Small intestine (tissue), 7 donors: Measurements from ENCODE around the gene LENEP. TPM values are rescaled to one million over a fixed set of nuclear protein-coding genes. Genes with fewer than 3 reads are reported as not detected.

Source experiments
- DNase-seq, 2 donors: peaks; one replicate each; pipeline versions ENCODE4 v3.0.0 to v3.0.0-alpha.2; 2013
- FAIRE-seq: peaks from 2 replicates; lab custom pipeline; 2012; peaks lifted over from hg19 to GRCh38; lab: Jason Lieb, UNC
- H3K27ac ChIP-seq, 3 donors: one replicate each; pipeline ENCODE4 v1.5.1; 2013; ENCODE audit warnings: low read length in 2 of 3, mild to moderate bottlenecking in 2 of 3, control low read depth in 1 of 3, inconsistent platforms in 1 of 3, low read depth in 1 of 3, moderate library complexity in 1 of 3
- H3K27me3 ChIP-seq, 3 donors: one replicate each; pipeline ENCODE4 v1.6.1; 2013; ENCODE audit warnings: low read length in 3 of 3, inconsistent platforms in 1 of 3; ENCODE audit not compliant: control insufficient read depth in 3 of 3, insufficient read depth in 3 of 3
- H3K36me3 ChIP-seq, 3 donors: one replicate each; pipeline ENCODE4 v1.6.1; 2013; ENCODE audit warnings: low read length in 3 of 3, inconsistent platforms in 1 of 3, low read depth in 1 of 3, mild to moderate bottlenecking in 1 of 3, moderate library complexity in 1 of 3; ENCODE audit not compliant: control insufficient read depth in 3 of 3, insufficient read depth in 2 of 3
- H3K4me1 ChIP-seq, 3 donors: one replicate each; pipeline ENCODE4 v1.6.1; 2013; ENCODE audit warnings: low read length in 2 of 3, inconsistent platforms in 1 of 3, low read depth in 1 of 3, mild to moderate bottlenecking in 1 of 3, moderate library complexity in 1 of 3; ENCODE audit not compliant: control insufficient read depth in 3 of 3, insufficient read depth in 2 of 3
- H3K4me3 ChIP-seq, 3 donors: one replicate each; pipeline ENCODE4 v1.5.1; 2013; ENCODE audit warnings: low read length in 3 of 3, control low read depth in 1 of 3, inconsistent platforms in 1 of 3, low read depth in 1 of 3, mild to moderate bottlenecking in 1 of 3, moderate library complexity in 1 of 3
- H3K9me3 ChIP-seq, 2 donors: one replicate each; pipeline ENCODE4 v1.6.1; 2013; ENCODE audit warnings: low read depth in 1 of 2, low read length in 1 of 2; ENCODE audit not compliant: control insufficient read depth in 2 of 2, insufficient read depth in 1 of 2
- WGBS, 3 donors: extraction: QIAGEN DNeasy Blood & Tissue Kit; methylation state at CpG; one replicate each; pipeline ENCODE4 v1.1.7; 2013; 5-methylcytosine and 5-hydroxymethylcytosine counted together
- polyA plus RNA-seq, 4 donors: library from polyadenylated mRNA; stranded (reverse) in 3 of 4; unstranded in 1 of 4; fragments of 200-250 nt in 3 of 4; fragments of 120-200 nt in 1 of 4; gene quantifications; one replicate each; pipeline versions ENCODE4 v1.2.1 to v1.2.3, GENCODE V29; 2013
- donor health status: healthy with polysubstance abuse.
- donor health status: control.
- donor health status: control.
- donor health status: Bipolar disorder and iron deficiency.
- donor health status: healthy.

Gene LENEP
- polyA plus RNA-seq, 4 donors: 0.64 TPM; not detected in 3

GRCh38 chr1:154962795-154963330 lies 30.5 kb upstream of the LENEP start:
- DNase-seq: no peak
- Histone ChIP-seq H3K4me1 (peaks cover 0 to 15% (median 4%) of the 10 kb centered on the region in 3 donors), H3K4me3 (peak overlapping the region in 1 of 3 donors; percentile 89), H3K36me3 (peaks cover 12 to 69% (median 34%) of the 10 kb centered on the region in 3 donors), H3K27me3 (no peaks in the 10 kb centered on the region), H3K27ac (peak overlapping the region in 2 of 3 donors; percentile 14 to 96), H3K9me3 (no peaks in the 10 kb centered on the region)
- no peak for FAIRE-seq
- 67 to 79% (median 70%) methylated on average over 6 of the region's 6 CpGs for WGBS, 3 donors

GRCh38 chr1:154963643-154964042 lies 29.7 kb upstream of the LENEP start:
- peaks cover 12 to 70% (median 38%) of the 10 kb centered on the region in 3 donors for H3K36me3 ChIP-seq
- FAIRE-seq: no peak
- no peaks in the 10 kb centered on the region for H3K9me3 ChIP-seq
- no peak overlapping the region for H3K4me3 ChIP-seq
- H3K27me3 ChIP-seq: no peaks in the 10 kb centered on the region
- WGBS, 3 donors: 75 to 84% (median 82%) methylated on average over 8 of the region's 8 CpGs
- H3K27ac ChIP-seq: no peak overlapping the region
- peaks cover 0 to 15% (median 4%) of the 10 kb centered on the region in 3 donors for H3K4me1 ChIP-seq
- no peak for DNase-seq

GRCh38 chr1:154964359-154964758 lies 29.0 kb upstream of the LENEP start:
- peak overlapping the region in 1 of 3 donors; percentile 39 for H3K27ac ChIP-seq
- DNase-seq (no peak), FAIRE-seq (no peak)
- H3K36me3 ChIP-seq: peaks cover 9 to 70% (median 39%) of the 10 kb centered on the region in 3 donors
- no peaks in the 10 kb centered on the region for H3K27me3 ChIP-seq
- WGBS, 3 donors: 85 to 90% (median 90%) methylated on average over 6 of the region's 6 CpGs
- H3K4me3 ChIP-seq: no peak overlapping the region
- H3K9me3 ChIP-seq: no peaks in the 10 kb centered on the region
- H3K4me1 ChIP-seq: peaks cover 0 to 15% (median 4%) of the 10 kb centered on the region in 3 donors

- DNase-seq: no peak
- no peaks in the 10 kb centered on the region for H3K9me3 ChIP-seq
- FAIRE-seq: no peak
- no peak overlapping the region for H3K27ac ChIP-seq
- WGBS, 3 donors: 92 to 95% (median 93%) methylated on average over 7 of the region's 7 CpGs
- peaks cover 1 to 21% (median 7%) of the 10 kb centered on the region in 3 donors for H3K4me1 ChIP-seq
- peaks cover 9 to 83% (median 36%) of the 10 kb centered on the region in 3 donors for H3K36me3 ChIP-seq
- H3K27me3 ChIP-seq: no peaks in the 10 kb centered on the region
- no peak overlapping the region for H3K4me3 ChIP-seq
These were observed 27.3 kb upstream of the LENEP start for GRCh38 chr1:154966111-154966510.

- peaks cover 5 to 34% (median 9%) of the 10 kb centered on the region in 3 donors for H3K4me1 ChIP-seq
- no peak overlapping the region for H3K4me3 ChIP-seq
- no peaks in the 10 kb centered on the region for H3K9me3 ChIP-seq
- FAIRE-seq (no peak), DNase-seq (no peak)
- 77 to 85% (median 80%) methylated on average over 5 of the region's 5 CpGs for WGBS, 3 donors
- H3K27me3 ChIP-seq: no peaks in the 10 kb centered on the region
- no peak overlapping the region for H3K27ac ChIP-seq
- peaks cover 9 to 87% (median 36%) of the 10 kb centered on the region in 3 donors for H3K36me3 ChIP-seq
These were observed 25.9 kb upstream of the LENEP start for GRCh38 chr1:154967331-154967950.

GRCh38 chr1:154968731-154969130 lies 24.7 kb upstream of the LENEP start:
- Histone ChIP-seq H3K36me3 (peaks cover 6 to 77% (median 33%) of the 10 kb centered on the region in 3 donors), H3K9me3 (no peaks in the 10 kb centered on the region), H3K27me3 (no peaks in the 10 kb centered on the region), H3K4me1 (peaks cover 7 to 35% (median 15%) of the 10 kb centered on the region in 3 donors), H3K27ac (peak overlapping the region in 1 of 3 donors; percentile 79), H3K4me3 (no peak overlapping the region)
- FAIRE-seq (no peak), DNase-seq (no peak)
- 92 to 97% (median 96%) methylated on average over 3 of the region's 3 CpGs for WGBS, 3 donors

- no peak for FAIRE-seq
- H3K4me1 ChIP-seq: peaks cover 7 to 35% (median 15%) of the 10 kb centered on the region in 3 donors
- peak overlapping the region in 1 of 3 donors; percentile 79 for H3K27ac ChIP-seq
- no peak for DNase-seq
- H3K9me3 ChIP-seq: no peaks in the 10 kb centered on the region
- H3K27me3 ChIP-seq: no peaks in the 10 kb centered on the region
- H3K36me3 ChIP-seq: peaks cover 5 to 71% (median 32%) of the 10 kb centered on the region in 3 donors
- WGBS, 3 donors: 65 to 84% (median 82%) methylated on average over 5 of the region's 5 CpGs
- peak overlapping the region in 1 of 3 donors; percentile 40 for H3K4me3 ChIP-seq
These were observed 24.1 kb upstream of the LENEP start for GRCh38 chr1:154969246-154969645.

GRCh38 chr1:154969860-154970452 lies 23.4 kb upstream of the LENEP start:
- H3K4me1 ChIP-seq: peaks cover 7 to 35% (median 15%) of the 10 kb centered on the region in 3 donors
- 44 to 75% (median 61%) methylated on average over 17 to 22 of the region's 22 CpGs for WGBS, 3 donors
- DNase-seq: no peak
- H3K27ac ChIP-seq: peak overlapping the region; percentile 77 to 85 (median 79)
- H3K36me3 ChIP-seq: peaks cover 2 to 64% (median 28%) of the 10 kb centered on the region in 3 donors
- no peak for FAIRE-seq
- peak overlapping the region in 2 of 3 donors; percentile 1 to 40 for H3K4me3 ChIP-seq
- H3K27me3 ChIP-seq: no peaks in the 10 kb centered on the region
- H3K9me3 ChIP-seq: no peaks in the 10 kb centered on the region
